ENCODE measurements around the gene CACNA1I. TPM values are rescaled to one million over a fixed set of nuclear protein-coding genes. Genes with fewer than 3 reads are reported as not detected.

CACNA1I gene
- polyA plus RNA-seq, 3 donors, result 0.04 TPM; not detected in 2

DNA sequence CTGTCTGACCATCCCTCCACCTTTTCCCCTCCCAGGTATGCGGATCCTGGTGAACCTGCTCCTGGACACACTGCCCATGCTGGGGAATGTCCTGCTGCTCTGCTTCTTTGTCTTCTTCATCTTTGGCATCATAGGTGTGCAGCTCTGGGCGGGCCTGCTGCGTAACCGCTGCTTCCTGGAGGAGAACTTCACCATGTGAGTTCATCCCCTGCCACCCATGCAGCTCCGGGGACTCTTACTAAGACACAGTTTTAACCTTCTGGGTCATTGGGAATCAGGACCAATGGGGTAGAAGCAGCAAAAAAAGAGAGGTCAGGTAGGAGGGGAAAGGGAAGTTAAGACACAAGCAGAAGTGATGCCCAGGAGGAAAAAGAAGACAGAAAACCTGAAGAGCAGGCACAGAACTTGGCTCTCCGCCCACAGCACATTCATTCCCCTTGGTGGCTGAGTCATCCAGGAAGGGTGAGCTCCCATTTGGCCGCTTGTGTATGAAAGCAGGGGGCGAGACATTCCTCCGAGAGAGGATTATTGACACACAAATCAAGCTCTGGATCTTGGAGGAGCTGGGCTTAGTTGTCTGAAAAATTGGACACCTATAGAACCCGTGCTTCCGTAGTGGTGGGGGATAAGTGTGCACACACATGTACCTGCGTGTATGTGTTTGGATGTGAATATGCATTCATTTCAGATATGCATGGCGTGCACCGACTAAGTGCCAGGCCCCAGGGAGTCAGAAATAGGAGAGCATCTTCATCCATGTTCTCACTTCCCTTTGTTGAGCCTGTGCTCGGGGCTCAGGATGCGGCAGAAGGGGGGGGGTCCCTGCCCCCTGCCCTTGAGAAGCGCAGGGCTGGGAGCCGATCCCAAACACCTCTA, 64.2 kb downstream of the CACNA1I start:
- peaks cover 4 to 9% (median 8%) of the 10 kb centered on the region in 3 donors for H3K27me3 Mint-ChIP-seq (ENCODE audit: low read depth in 3 of 3)
- peaks cover 0 to 2% (median 0%) of the 10 kb centered on the region in 7 donors for H3K9me3 Mint-ChIP-seq
- Histone ChIP-seq H3K4me3 (replicated peaks in 1 of 3; ENCODE audit: low read depth in 2 of 3, low read length in 3 of 3) (no peak overlapping the region), H3K36me3 (replicated peaks in 1 of 2; ENCODE audit: control insufficient read depth in 1 of 2, insufficient read depth in 2 of 2, low read length in 2 of 2) (no peaks in the 10 kb centered on the region), H2AFZ (ENCODE audit: insufficient read depth, low read depth, low read length, poor library complexity, severe bottlenecking) (no peak overlapping the region), H3K9me3 (replicated peaks in 1 of 2; ENCODE audit: control insufficient read depth in 1 of 2, insufficient read depth in 1 of 2, low read length in 2 of 2) (no peaks in the 10 kb centered on the region), H3K79me2 (ENCODE audit: insufficient read depth, low read length) (no peaks in the 10 kb centered on the region), H3K4me1 (ENCODE audit: control insufficient read depth in 1 of 2, insufficient read depth in 2 of 2, low read length in 2 of 2) (no peaks in the 10 kb centered on the region), H3K27me3 (ENCODE audit: control insufficient read depth in 2 of 2, insufficient read depth in 2 of 2, low read length in 2 of 2) (no peaks in the 10 kb centered on the region), H3K4me2 (replicated peaks; ENCODE audit: extremely low read depth, low read length, poor library complexity, severe bottlenecking) (no peak overlapping the region), H3K27ac (ENCODE audit: low read depth in 1 of 2, low read length in 2 of 2) (no peak overlapping the region), H3K9ac (ENCODE audit: insufficient read depth, low read length, poor library complexity, severe bottlenecking) (no peak overlapping the region), H4K20me1 (ENCODE audit: insufficient read depth, low read length) (no peaks in the 10 kb centered on the region)
- intact Hi-C loops (cut with micrococcal nuclease), result no loop called here
- H3K4me1 Mint-ChIP-seq, result peaks cover 5% of the 10 kb centered on the region
- 59% methylated on average over 13 of the region's 18 CpGs for WGBS (ENCODE audit: insufficient coverage)
- no peaks in the 10 kb centered on the region for H3K36me3 Mint-ChIP-seq
- H3K27ac Mint-ChIP-seq, result no peak overlapping the region
- DNase-seq, result no peak
- no peak overlapping the region for H3K4me3 Mint-ChIP-seq
- TF ChIP-seq, protein P1, sequence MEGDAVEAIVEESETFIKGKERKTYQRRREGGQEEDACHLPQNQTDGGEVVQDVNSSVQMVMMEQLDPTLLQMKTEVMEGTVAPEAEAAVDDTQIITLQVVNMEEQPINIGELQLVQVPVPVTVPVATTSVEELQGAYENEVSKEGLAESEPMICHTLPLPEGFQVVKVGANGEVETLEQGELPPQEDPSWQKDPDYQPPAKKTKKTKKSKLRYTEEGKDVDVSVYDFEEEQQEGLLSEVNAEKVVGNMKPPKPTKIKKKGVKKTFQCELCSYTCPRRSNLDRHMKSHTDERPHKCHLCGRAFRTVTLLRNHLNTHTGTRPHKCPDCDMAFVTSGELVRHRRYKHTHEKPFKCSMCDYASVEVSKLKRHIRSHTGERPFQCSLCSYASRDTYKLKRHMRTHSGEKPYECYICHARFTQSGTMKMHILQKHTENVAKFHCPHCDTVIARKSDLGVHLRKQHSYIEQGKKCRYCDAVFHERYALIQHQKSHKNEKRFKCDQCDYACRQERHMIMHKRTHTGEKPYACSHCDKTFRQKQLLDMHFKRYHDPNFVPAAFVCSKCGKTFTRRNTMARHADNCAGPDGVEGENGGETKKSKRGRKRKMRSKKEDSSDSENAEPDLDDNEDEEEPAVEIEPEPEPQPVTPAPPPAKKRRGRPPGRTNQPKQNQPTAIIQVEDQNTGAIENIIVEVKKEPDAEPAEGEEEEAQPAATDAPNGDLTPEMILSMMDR (IDR thresholded peaks at IDR 0.05), result no peak

DNA sequence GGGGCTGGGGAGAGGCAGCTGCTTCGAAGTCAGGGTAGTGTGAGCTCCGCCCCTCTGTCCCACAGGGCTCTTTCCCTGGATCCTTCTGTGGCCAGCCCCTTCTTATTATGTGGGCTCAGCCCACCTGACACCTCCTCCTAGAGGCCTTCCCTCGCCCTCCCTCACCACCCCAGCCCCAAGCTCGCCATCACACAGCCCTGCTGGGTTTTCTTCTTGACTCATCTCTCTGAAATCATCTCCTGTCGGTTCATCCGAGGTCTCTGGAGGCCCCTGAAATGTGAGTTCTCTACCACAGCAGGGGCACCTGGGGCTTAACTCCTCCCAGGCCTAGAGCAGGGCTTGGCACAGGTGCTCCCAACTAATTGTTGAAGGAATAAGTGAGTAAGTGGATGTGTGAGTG, 65.2 kb downstream of the CACNA1I start:
- no peak overlapping the region for H3K4me2 ChIP-seq (replicated peaks; ENCODE audit: extremely low read depth, low read length, poor library complexity, severe bottlenecking)
- no peak overlapping the region for H2AFZ ChIP-seq (ENCODE audit: insufficient read depth, low read depth, low read length, poor library complexity, severe bottlenecking)
- H3K27ac Mint-ChIP-seq, result no peak overlapping the region

More for the DNA sequence above, 65.2 kb downstream of the CACNA1I start:
- no peak overlapping the region for H3K9ac ChIP-seq (ENCODE audit: insufficient read depth, low read length, poor library complexity, severe bottlenecking)
- H3K27me3 Mint-ChIP-seq (ENCODE audit: low read depth in 3 of 3), result peaks cover 4 to 9% (median 6%) of the 10 kb centered on the region in 3 donors
- H3K36me3 Mint-ChIP-seq, result no peaks in the 10 kb centered on the region
- intact Hi-C loops (cut with micrococcal nuclease), result no loop called here
- peaks cover 0 to 7% (median 0%) of the 10 kb centered on the region in 7 donors for H3K9me3 Mint-ChIP-seq
- no peak overlapping the region for H3K4me3 Mint-ChIP-seq
- peaks cover 5% of the 10 kb centered on the region for H3K4me1 Mint-ChIP-seq
- H3K27ac ChIP-seq (ENCODE audit: low read depth in 1 of 2, low read length in 2 of 2), result no peak overlapping the region
- TF ChIP-seq, protein P1 (IDR thresholded peaks at IDR 0.05), result no peak
- H3K36me3 ChIP-seq (replicated peaks in 1 of 2; ENCODE audit: control insufficient read depth in 1 of 2, insufficient read depth in 2 of 2, low read length in 2 of 2), result no peaks in the 10 kb centered on the region
- no peaks in the 10 kb centered on the region for H3K27me3 ChIP-seq (ENCODE audit: control insufficient read depth in 2 of 2, insufficient read depth in 2 of 2, low read length in 2 of 2)
- no peaks in the 10 kb centered on the region for H3K9me3 ChIP-seq (replicated peaks in 1 of 2; ENCODE audit: control insufficient read depth in 1 of 2, insufficient read depth in 1 of 2, low read length in 2 of 2)
- no peak overlapping the region for H3K4me3 ChIP-seq (replicated peaks in 1 of 3; ENCODE audit: low read depth in 2 of 3, low read length in 3 of 3)
- no peaks in the 10 kb centered on the region for H3K4me1 ChIP-seq (ENCODE audit: control insufficient read depth in 1 of 2, insufficient read depth in 2 of 2, low read length in 2 of 2)
- no peaks in the 10 kb centered on the region for H3K79me2 ChIP-seq (ENCODE audit: insufficient read depth, low read length)
- no peak for DNase-seq
- WGBS (ENCODE audit: insufficient coverage), result 93% methylated on average over 2 of the region's 6 CpGs
- H4K20me1 ChIP-seq (ENCODE audit: insufficient read depth, low read length), result no peaks in the 10 kb centered on the region
